Activated naive CD8-positive, alpha-beta T cell treated with anti-CD3 and anti-CD28 coated beads for 36 hours (primary cell): Measurements from ENCODE around the gene NEDD9. TPM values are rescaled to one million over a fixed set of nuclear protein-coding genes. Genes with fewer than 3 reads are reported as not detected.

Experiments used
- DNase-seq: peaks from one replicate; pipeline ENCODE4 v3.0.0; 2021
- H3K27ac Mint-ChIP-seq: one replicate; pipeline ENCODE4 v1.8.0; 2022; ENCODE audit warnings: mild to moderate bottlenecking, moderate library complexity, mixed read lengths
- H3K27me3 Mint-ChIP-seq: one replicate; pipeline ENCODE4 v1.8.0; 2022; ENCODE audit warnings: mild to moderate bottlenecking, mixed read lengths
- H3K36me3 Mint-ChIP-seq: one replicate; pipeline ENCODE4 v1.8.0; 2021; ENCODE audit warnings: mild to moderate bottlenecking, mixed read lengths
- H3K4me1 Mint-ChIP-seq: one replicate; pipeline ENCODE4 v1.8.0; 2021; ENCODE audit warnings: mixed read lengths
- H3K4me3 Mint-ChIP-seq: one replicate; pipeline ENCODE4 v1.8.0; 2022; ENCODE audit warnings: mild to moderate bottlenecking, moderate library complexity, mixed read lengths
- H3K9me3 Mint-ChIP-seq: one replicate; pipeline ENCODE4 v1.8.0; 2022; ENCODE audit warnings: mixed read lengths
- total RNA-seq, 2 experiments: library from RNA; stranded (reverse); gene quantifications; one replicate each; pipeline ENCODE4 v1.2.3, GENCODE V29; 2021

NEDD9 gene
- total RNA-seq, 2 experiments from 2014 or later = 32.0 to 33.7 TPM

DNA sequence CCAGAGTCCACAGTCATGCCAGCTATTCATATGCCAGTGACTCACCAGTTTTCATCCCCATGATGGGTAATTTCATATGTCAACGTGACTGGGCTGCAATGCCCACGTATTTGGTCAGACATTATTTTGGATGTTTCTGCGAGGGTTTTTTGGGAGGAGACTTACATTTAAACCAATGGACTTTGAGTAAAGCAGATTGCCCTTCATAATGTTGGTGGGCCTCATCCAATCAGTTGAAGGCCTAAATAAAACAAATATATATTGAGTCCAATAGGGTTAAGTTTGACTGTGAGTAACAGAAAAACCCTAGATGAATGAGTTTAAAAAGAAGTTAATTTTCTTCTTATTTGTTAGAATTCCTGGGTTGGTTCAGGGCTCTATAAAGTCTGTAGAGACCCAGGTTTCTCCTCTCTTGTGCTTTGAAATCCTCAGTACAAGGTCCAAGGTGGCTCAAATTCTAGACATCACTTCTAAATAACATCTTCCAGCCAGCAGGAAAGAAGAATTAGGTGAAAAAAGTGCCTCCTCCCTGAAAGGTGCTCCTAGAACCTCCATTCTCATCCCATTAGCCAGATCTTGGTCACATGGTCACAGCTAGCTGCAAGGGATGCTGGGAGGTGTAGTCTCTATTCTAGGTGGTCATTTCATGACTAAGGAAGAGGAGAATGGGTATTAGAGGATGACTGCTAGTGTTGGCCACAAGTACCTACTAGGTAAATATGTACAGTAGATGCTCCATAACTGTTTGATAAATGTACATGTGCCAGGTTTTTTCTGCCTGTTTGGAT lies 16.7 kb upstream of the NEDD9 start:
- no peaks in the 10 kb centered on the region for H3K27me3 Mint-ChIP-seq
- peaks cover 50% of the 10 kb centered on the region for H3K36me3 Mint-ChIP-seq
- H3K4me3 Mint-ChIP-seq = no peak overlapping the region
- no peak overlapping the region for H3K27ac Mint-ChIP-seq
- no peak for DNase-seq
- peaks cover 19% of the 10 kb centered on the region for H3K9me3 Mint-ChIP-seq
- peaks cover 15% of the 10 kb centered on the region for H3K4me1 Mint-ChIP-seq

DNA sequence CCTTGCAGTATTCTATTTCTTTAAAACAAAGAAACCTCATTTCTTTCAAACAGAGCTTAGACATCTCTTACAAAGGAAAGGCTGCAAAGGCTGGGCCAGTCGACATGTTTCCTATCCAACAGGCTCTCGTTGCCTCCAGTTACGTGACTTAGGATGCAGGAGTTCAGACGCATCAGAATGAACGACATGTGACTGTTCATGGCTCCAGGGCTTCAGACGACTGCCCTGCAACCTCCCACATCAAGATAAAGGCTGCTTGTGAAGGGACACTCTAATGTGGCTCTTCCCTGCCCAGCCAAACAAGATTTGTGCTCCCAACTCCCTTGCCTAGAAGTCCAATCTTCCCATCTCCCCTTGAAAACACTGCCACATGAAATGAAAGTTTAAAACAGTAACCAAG lies 14.3 kb upstream of the NEDD9 start:
- peaks cover 63% of the 10 kb centered on the region for H3K36me3 Mint-ChIP-seq
- H3K27ac Mint-ChIP-seq = no peak overlapping the region
- no peak overlapping the region for H3K4me3 Mint-ChIP-seq
- peaks cover 14% of the 10 kb centered on the region for H3K4me1 Mint-ChIP-seq
- H3K27me3 Mint-ChIP-seq = no peaks in the 10 kb centered on the region
- peaks cover 20% of the 10 kb centered on the region for H3K9me3 Mint-ChIP-seq
- DNase-seq = no peak

DNA sequence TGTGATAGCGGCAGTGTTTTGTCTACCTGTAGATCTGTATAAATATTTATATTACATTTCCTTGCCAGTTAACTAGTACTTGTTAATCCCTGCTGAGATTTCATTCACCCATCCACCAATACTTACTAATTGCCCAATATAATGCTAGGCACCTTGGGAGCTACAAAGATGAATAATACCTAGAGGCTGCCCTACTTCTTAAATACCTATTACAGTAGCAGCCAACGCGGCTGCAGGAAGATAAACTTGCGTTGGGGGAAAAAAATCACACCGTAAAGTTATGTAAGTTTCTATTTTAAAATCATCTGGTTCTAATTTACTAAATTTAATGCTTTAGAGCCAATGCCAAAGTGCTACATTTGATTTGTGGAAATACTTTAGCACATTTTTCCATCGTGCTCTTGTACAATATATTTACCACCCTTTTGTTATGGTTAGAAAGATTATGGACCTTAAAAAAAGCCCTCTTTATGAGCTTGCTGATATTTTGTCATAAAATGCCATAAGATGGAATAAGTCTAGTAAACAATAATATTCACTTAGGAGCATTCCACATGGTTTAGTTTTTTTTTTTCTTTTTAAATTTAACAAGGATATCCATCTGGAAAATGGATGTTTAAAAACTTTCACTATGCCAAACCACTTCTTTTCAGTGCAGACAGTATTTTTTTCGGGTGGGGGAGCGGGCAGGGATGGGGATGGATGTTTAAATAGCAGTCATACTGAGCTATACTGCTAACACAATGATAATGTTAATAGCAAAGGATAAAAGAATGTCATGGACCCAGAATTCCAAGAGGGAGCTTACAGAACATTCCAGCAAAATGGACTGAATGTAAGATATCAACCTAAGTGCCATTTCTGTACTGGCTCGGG lies 13.2 kb upstream of the NEDD9 start:
- peaks cover 15% of the 10 kb centered on the region for H3K9me3 Mint-ChIP-seq
- peaks cover 52% of the 10 kb centered on the region for H3K36me3 Mint-ChIP-seq
- H3K27ac Mint-ChIP-seq = no peak overlapping the region
- H3K4me3 Mint-ChIP-seq = no peak overlapping the region
- H3K4me1 Mint-ChIP-seq = peaks cover 14% of the 10 kb centered on the region
- H3K27me3 Mint-ChIP-seq = no peaks in the 10 kb centered on the region
- DNase-seq = no peak

DNA sequence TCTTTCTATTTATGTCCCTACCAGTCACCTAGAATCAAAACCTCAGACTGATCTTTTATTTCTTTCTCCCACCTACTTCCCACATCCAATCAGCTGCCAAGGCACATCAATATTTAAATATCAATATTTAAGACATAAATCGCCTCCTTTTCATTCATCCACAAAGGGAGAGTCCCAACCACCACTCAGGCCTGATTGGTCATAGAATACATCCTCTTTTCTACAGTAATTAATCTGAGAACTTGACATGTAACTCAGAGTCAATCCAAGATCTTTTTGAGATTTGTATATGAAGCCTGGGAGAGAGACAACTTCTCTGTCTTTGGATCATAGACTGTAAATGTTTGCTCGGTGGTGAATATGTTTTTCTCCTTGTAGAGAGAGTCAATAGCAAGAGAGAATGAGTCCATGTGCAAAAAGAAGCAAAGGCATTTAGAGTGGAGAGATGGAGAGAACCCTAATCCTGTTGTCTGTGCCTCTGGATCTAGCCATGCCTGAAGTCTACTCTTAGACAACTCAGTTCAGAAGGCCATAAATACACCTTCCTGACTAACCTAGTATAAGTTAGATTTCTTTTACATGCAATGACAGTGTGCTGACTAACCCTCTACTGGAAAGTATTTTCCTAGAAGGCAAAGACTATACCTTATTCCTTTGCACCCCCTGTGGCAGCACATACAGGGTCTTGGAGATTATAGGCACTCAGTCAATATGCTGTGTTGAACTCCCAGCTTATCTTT lies 12.1 kb upstream of the NEDD9 start:
- H3K27me3 Mint-ChIP-seq = no peaks in the 10 kb centered on the region
- no peak overlapping the region for H3K4me3 Mint-ChIP-seq
- H3K9me3 Mint-ChIP-seq = peaks cover 9% of the 10 kb centered on the region
- H3K4me1 Mint-ChIP-seq = peaks cover 14% of the 10 kb centered on the region
- peaks cover 42% of the 10 kb centered on the region for H3K36me3 Mint-ChIP-seq
- peak overlapping the region; percentile 11 for H3K27ac Mint-ChIP-seq
- no peak for DNase-seq

DNA sequence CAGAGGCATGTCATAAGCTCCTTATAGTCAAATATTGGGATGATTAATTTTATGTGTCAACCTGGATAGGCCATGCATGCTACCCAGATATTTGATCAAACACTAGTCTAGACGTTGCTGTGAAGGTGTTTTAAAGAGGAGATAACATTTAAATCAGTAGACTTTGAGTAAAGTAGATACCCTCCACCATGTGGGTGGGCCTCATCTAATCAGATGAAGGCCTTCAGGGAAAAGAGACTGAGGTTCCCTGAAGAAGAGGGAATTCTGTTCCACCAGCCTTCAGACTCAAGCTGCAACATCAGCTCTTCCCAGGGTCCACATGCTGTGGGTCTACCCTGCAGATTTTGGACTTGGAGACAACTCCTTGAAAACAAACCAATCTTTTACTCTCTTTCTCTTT lies 11.4 kb upstream of the NEDD9 start:
- peak overlapping the region; percentile 11 for H3K27ac Mint-ChIP-seq
- no peak overlapping the region for H3K4me3 Mint-ChIP-seq
- H3K4me1 Mint-ChIP-seq = peaks cover 14% of the 10 kb centered on the region
- peaks cover 5% of the 10 kb centered on the region for H3K9me3 Mint-ChIP-seq
- H3K36me3 Mint-ChIP-seq = peaks cover 35% of the 10 kb centered on the region
- H3K27me3 Mint-ChIP-seq = no peaks in the 10 kb centered on the region
- DNase-seq = no peak

DNA sequence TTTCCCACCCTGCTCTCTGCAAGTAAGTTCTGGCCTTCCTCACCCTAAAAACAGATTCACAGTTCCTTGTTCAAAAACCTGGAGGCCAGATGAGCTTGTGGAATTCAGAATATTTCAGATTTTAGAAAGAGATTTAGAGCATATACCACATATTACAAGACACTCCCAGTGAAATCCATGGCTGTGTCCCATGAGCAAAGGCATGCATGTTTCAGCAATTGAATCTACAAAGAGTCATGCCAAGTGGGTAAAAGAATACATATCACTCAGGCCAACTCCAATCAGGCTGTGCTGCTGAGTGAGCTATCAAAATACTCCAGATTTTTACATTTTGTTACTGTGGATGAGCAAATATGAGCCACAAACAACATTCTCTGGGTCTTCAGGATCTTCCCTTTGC lies 10.2 kb upstream of the NEDD9 start:
- no peak overlapping the region for H3K27ac Mint-ChIP-seq
- no peaks in the 10 kb centered on the region for H3K27me3 Mint-ChIP-seq
- peaks cover 5% of the 10 kb centered on the region for H3K9me3 Mint-ChIP-seq
- H3K36me3 Mint-ChIP-seq = peaks cover 34% of the 10 kb centered on the region
- peaks cover 17% of the 10 kb centered on the region for H3K4me1 Mint-ChIP-seq
- no peak overlapping the region for H3K4me3 Mint-ChIP-seq
- DNase-seq = no peak

DNA sequence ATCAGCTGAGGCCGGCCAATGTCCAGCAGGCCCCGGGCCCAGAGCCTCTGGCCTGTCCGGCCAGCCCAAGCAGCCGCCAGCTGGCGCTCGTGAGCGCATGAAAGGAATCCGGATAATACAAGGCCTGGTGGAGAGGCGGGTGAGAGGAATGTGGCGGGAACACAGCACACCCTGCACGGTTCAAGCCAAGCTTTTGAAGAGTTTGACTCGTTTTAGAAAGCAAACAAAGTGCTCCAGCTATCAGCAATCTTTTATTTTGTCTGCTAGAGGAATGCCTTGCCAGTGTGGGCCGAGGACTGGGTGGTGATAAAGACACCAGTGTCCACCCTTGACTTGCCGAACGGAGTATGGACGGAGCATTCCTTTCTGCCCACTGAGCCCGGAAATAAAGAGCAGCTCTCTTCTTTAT lies 9.3 kb upstream of the NEDD9 start:
- DNase-seq = no peak
- Mint-ChIP-seq H3K27me3 (no peaks in the 10 kb centered on the region), H3K36me3 (peaks cover 31% of the 10 kb centered on the region), H3K27ac (no peak overlapping the region), H3K9me3 (peaks cover 5% of the 10 kb centered on the region), H3K4me1 (peaks cover 24% of the 10 kb centered on the region), H3K4me3 (no peak overlapping the region)

DNA sequence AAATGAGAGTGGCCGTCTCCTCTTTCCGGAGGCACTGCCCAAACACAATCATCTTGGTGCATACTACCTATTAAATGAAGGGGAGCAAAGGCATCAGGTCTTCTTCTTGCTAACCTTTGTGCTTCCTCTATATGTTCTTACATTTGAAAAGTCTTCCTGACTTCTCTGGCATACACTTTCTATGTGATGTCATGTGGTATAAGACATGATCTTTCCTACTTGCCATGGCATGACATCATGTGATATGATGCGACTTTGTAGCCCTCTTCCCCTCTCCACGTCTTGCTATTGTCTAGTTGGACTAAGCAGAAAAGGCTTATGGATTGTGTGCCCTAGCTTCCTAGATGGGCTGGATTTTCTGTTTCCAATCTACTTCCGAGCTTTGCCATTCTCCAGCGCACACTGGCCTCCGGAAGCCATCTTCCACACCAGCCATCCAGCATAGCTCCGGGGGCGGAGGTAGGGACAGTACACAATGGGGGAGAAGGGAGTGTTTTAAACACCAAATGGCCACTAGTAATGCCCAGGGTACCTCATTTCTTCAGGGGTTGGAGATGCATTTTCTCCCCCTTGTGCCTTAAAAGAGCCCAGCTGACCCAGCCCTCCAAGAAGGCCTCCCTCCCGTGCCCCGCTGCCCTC lies 8.8 kb upstream of the NEDD9 start:
- no peaks in the 10 kb centered on the region for H3K27me3 Mint-ChIP-seq
- H3K9me3 Mint-ChIP-seq = peaks cover 5% of the 10 kb centered on the region
- peaks cover 29% of the 10 kb centered on the region for H3K4me1 Mint-ChIP-seq
- DNase-seq = no peak
- H3K4me3 Mint-ChIP-seq = no peak overlapping the region
- no peak overlapping the region for H3K27ac Mint-ChIP-seq
- H3K36me3 Mint-ChIP-seq = peaks cover 34% of the 10 kb centered on the region

DNA sequence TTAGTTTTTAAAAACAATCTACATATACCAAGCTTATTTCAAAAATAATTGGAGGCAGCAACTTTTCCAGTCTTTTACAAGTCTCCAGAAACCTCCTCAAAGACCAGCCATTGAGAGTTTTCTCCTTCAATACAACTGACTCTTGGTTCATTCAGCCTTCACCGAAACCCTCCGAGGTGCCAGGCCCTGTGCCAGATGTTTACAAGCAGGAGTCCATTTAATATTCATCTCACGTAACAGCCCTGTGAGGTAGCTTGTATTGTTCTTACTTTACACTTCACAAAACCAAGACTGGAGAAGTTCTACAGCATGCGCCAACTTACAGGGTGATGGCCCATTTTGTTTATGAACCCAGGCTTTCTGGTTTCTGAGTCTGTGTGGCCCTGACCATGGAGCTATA lies 5.5 kb upstream of the NEDD9 start:
- Mint-ChIP-seq H3K4me1 (peaks cover 36% of the 10 kb centered on the region), H3K4me3 (no peak overlapping the region), H3K36me3 (peaks cover 18% of the 10 kb centered on the region), H3K27ac (no peak overlapping the region), H3K27me3 (no peaks in the 10 kb centered on the region), H3K9me3 (no peaks in the 10 kb centered on the region)
- no peak for DNase-seq

DNA sequence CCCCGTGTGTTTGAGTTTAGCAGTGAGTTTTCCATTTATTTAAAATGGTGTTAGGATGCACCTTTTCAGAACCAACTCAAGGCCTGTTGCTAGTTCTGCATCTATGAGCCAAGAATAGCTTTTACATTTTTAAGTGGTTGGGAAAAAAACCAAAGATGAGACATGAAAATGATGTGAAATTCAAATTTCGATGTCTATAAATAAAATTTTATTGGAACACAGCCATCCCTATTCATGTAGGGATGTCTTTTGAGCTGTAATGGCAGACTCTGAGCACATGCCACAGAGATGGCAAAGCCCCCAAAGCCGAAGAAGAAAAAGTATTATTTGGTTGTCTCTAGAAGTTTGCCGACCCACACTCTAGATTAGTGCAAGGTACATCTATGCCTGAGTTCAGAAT lies 5.0 kb upstream of the NEDD9 start:
- H3K36me3 Mint-ChIP-seq = peaks cover 14% of the 10 kb centered on the region
- no peaks in the 10 kb centered on the region for H3K9me3 Mint-ChIP-seq
- peaks cover 36% of the 10 kb centered on the region for H3K4me1 Mint-ChIP-seq
- no peak overlapping the region for H3K4me3 Mint-ChIP-seq
- DNase-seq = no peak
- H3K27ac Mint-ChIP-seq = no peak overlapping the region
- no peaks in the 10 kb centered on the region for H3K27me3 Mint-ChIP-seq

DNA sequence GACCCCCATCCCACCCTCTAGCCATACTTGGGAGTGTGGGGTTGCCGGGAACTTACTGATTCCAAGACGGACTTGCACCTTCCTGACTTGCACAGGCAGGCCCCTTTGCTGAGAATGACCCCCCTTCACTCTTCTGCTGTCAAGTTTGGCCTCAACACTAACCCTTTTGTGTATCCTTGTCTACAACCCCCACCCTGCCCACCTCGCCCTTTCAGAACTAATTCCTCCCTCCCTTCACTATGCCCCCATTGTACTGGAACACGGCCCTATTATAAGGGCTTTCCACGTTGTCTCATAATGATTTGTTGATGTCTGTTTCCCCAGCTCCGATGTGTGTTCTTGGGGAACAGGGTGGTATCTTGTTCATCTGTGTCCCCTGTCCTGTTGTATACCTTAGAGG lies 4.4 kb upstream of the NEDD9 start:
- peak overlapping the region; percentile 59 for H3K27ac Mint-ChIP-seq
- peaks cover 14% of the 10 kb centered on the region for H3K36me3 Mint-ChIP-seq
- no peak overlapping the region for H3K4me3 Mint-ChIP-seq
- DNase-seq = no peak
- no peaks in the 10 kb centered on the region for H3K27me3 Mint-ChIP-seq
- peaks cover 40% of the 10 kb centered on the region for H3K4me1 Mint-ChIP-seq
- H3K9me3 Mint-ChIP-seq = no peaks in the 10 kb centered on the region

DNA sequence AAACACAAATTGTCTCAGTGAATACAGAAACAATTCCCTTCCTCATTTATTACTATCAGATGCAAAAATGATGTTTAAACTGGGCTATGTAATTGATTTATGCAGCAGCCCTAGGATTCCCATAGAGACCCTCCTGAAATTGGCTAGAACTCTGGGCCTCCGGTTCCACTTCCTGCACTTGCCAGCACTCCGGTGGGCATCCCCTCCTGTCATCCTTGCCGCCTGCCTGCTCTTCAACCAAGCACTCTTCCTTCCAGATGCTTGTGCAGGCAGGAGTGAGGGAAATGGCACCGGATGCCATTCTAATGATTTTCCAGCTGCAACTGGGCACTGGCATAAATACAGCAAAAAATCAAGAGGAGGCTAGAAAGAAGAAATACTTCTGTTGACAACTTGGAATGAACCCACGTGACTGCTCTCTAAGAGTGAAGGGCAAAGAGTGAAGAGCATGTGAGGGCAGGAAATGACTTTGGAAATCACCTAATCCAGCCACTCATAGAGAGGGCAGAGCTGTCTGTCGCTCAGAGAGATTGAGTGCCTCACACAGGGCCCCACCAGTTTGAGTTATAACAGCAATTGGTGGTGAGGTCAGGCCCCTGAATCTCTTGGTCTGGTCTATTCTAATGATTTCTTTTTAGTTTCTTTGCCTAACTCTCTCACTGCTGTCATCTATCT lies 3.7 kb upstream of the NEDD9 start:
- peaks cover 16% of the 10 kb centered on the region for H3K36me3 Mint-ChIP-seq
- no peaks in the 10 kb centered on the region for H3K27me3 Mint-ChIP-seq
- H3K4me1 Mint-ChIP-seq = peaks cover 45% of the 10 kb centered on the region
- no peaks in the 10 kb centered on the region for H3K9me3 Mint-ChIP-seq
- peak; percentile 25 for DNase-seq
- no peak overlapping the region for H3K4me3 Mint-ChIP-seq
- peak overlapping the region; percentile 59 for H3K27ac Mint-ChIP-seq

DNA sequence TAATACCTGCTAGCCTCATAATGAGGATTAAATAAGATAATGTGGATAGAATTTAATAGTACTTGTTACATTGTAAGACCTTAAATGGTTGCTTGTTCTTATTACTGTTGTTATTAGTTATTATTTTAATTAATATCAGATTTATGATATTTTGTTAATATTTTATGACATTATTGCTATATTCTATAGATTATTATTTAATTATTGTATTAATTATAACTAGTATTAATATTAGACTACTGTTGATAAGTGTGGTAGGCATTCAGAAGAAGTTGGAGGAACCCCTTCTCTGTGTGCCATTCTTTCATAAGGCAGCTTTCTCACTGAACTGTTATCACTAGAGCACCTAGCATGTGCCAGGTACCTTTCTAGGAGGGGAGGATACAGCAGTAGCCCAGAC lies 2.6 kb upstream of the NEDD9 start:
- Mint-ChIP-seq H3K27me3 (no peaks in the 10 kb centered on the region), H3K9me3 (no peaks in the 10 kb centered on the region), H3K4me1 (peaks cover 57% of the 10 kb centered on the region), H3K36me3 (peaks cover 22% of the 10 kb centered on the region), H3K27ac (no peak overlapping the region), H3K4me3 (no peak overlapping the region)
- DNase-seq = no peak
